NCI-H82 treated with DMSO at 0.1 percent for 48 hours (cell line): ENCODE data around the gene MRNIP.
"Not testable (repeated sequence)": the region's sequence is repeated elsewhere in the genome, so short reads cannot be mapped to it uniquely, and the experiment has no call there.

Experiments used
- DNase-seq: peaks from one replicate; lab custom pipeline; 2025; ENCODE audit not compliant: unreplicated experiment; lab: John Stamatoyannopoulos, UW

Gene MRNIP

GRCh38 chr5:179795049-179795862, 63.4 kb downstream of the MRNIP start:
- no peak for DNase-seq

- DNase-seq: no peak
Measured at GRCh38 chr5:179794575-179794974, 64.0 kb downstream of the MRNIP start.

GRCh38 chr5:179794171-179794570, 64.4 kb downstream of the MRNIP start:
- DNase-seq: no peak

GRCh38 chr5:179793468-179794139, 65.0 kb downstream of the MRNIP start, which contains the start of gene LTC4S:
Gene LTC4S, plus strand, starts transcription at chr5:179793986. Its CDS starts 95 bp downstream, at chr5:179794081.
- DNase-seq: no peak

- no peak for DNase-seq
Measured at GRCh38 chr5:179792612-179793467, 65.8 kb downstream of the MRNIP start.

GRCh38 chr5:179791881-179792611, 66.6 kb downstream of the MRNIP start:
- DNase-seq: no peak

- DNase-seq: not testable (repeated sequence)
Measured at GRCh38 chr5:179789278-179789677, 69.3 kb downstream of the MRNIP start.

GRCh38 chr5:179788193-179788854, 70.3 kb downstream of the MRNIP start:
- DNase-seq: no peak
